SK-N-SH (cell line): Measurements from ENCODE around the gene BICC1. TPM values are rescaled to one million over a fixed set of nuclear protein-coding genes. Genes with fewer than 3 reads are reported as not detected.

Experiments
- CTCF ChIA-PET: fragments of 300-600, 350-600 bp; formaldehyde crosslinking; extraction: SDS; loops from one replicate; lab custom pipeline; 2021; lab: Yijun Ruan, JAX
- POLR2A ChIA-PET: fragments of 350-600 bp; sonication (Branson Sonifier 250); formaldehyde crosslinking; extraction: SDS; loops from one replicate; lab custom pipeline; 2020; ENCODE audit warnings: antibody characterized with exemption, inconsistent platforms; lab: Yijun Ruan, JAX
- DNase-seq: peaks from one replicate; pipeline ENCODE4 v3.0.0; 2012
- H2AFZ ChIP-seq: fragments of 200-600 bp; sonication (generic); 2 replicates; pipeline ENCODE4 v1.8.1; 2016; ENCODE audit warnings: antibody characterized with exemption, mild to moderate bottlenecking, low read depth
- H3F3A ChIP-seq: fragments of 200-600 bp; sonication (generic); replicated peaks from 2 replicates; pipeline ENCODE3; 2016; ENCODE audit warnings: antibody characterized with exemption, mild to moderate bottlenecking; ENCODE audit not compliant: insufficient read depth
- H3K27ac ChIP-seq, 2 experiments: fragments of 200-500 bp in 1 of 2; fragments of 200-600 bp in 1 of 2; sonication (Bioruptor generic) in 1 of 2; sonication (generic), shearing (Covaris generic) in 1 of 2; 2 replicates each; pipeline versions ENCODE4 v1.5.1 to v1.6.1; 2014 to 2016; ENCODE audit warnings: low read depth in 2 of 2, inconsistent platforms in 1 of 2, low read length in 1 of 2, mild to moderate bottlenecking in 1 of 2, mixed read lengths in 1 of 2
- H3K27me3 ChIP-seq: fragments of 200-600 bp; sonication (generic), shearing (Covaris generic); 2 replicates; pipeline ENCODE4 v1.6.1; 2016; ENCODE audit warnings: mixed run types; ENCODE audit not compliant: insufficient read depth
- H3K36me3 ChIP-seq, 2 experiments: fragments of 200-500 bp in 1 of 2; fragments of 200-600 bp in 1 of 2; sonication (Bioruptor generic) in 1 of 2; sonication (generic) in 1 of 2; replicated peaks in 1 of 2; 2 replicates each; pipeline versions ENCODE3 to v1.5.1; 2014 to 2016; ENCODE audit warnings: low read length in 1 of 2, mild to moderate bottlenecking in 1 of 2; ENCODE audit not compliant: insufficient read depth in 2 of 2, control insufficient read depth in 1 of 2
- H3K4me1 ChIP-seq, 2 experiments: fragments of 200-500 bp in 1 of 2; fragments of 200-600 bp in 1 of 2; sonication (Bioruptor generic) in 1 of 2; sonication (generic), shearing (Covaris generic) in 1 of 2; 2 replicates each; pipeline versions ENCODE4 v1.5.1 to v1.6.1; 2014 to 2016; ENCODE audit warnings: low read depth in 1 of 2, low read length in 1 of 2, mixed run types in 1 of 2; ENCODE audit not compliant: insufficient read depth in 2 of 2, control insufficient read depth in 1 of 2
- H3K4me2 ChIP-seq: fragments of 200-600 bp; sonication (generic), shearing (Covaris generic); 2 replicates; pipeline ENCODE4 v1.6.1; 2017; ENCODE audit warnings: mixed run types
- H3K4me3 ChIP-seq, 2 experiments: fragments of 200-500 bp in 1 of 2; fragments of 200-600 bp in 1 of 2; sonication (Bioruptor generic) in 1 of 2; sonication (generic), shearing (Covaris generic) in 1 of 2; 2 replicates each; pipeline versions ENCODE4 v1.5.1 to v1.8.1; 2014 to 2016; ENCODE audit warnings: low read depth in 2 of 2, inconsistent platforms in 1 of 2, low read length in 1 of 2, mild to moderate bottlenecking in 1 of 2, mixed read lengths in 1 of 2, moderate library complexity in 1 of 2
- H3K79me2 ChIP-seq: fragments of 200-600 bp; sonication (generic); 2 replicates; pipeline ENCODE4 v1.8.1; 2017; ENCODE audit warnings: mild to moderate bottlenecking; ENCODE audit not compliant: insufficient read depth
- H3K9ac ChIP-seq: fragments of 200-600 bp; sonication (generic); 2 replicates; pipeline ENCODE4 v1.6.1; 2017; ENCODE audit warnings: mixed run types
- H3K9me2 ChIP-seq: fragments of 200-600 bp; sonication (generic); 2 replicates; pipeline ENCODE4 v1.6.1; 2017; ENCODE audit warnings: mixed run types
- H3K9me3 ChIP-seq: fragments of 200-600 bp; sonication (generic); 2 replicates; pipeline ENCODE4 v1.6.1; 2017; ENCODE audit warnings: mixed run types, mild to moderate bottlenecking, moderate library complexity
- H4K20me1 ChIP-seq: fragments of 200-600 bp; sonication (generic); 2 replicates; pipeline ENCODE4 v1.6.1; 2017; ENCODE audit warnings: mild to moderate bottlenecking, mixed run types; ENCODE audit not compliant: insufficient read depth
- CHD2 ChIP-seq: fragments of 150-350 bp; IDR thresholded peaks from 2 replicates; pipeline ENCODE4 v1.6.1; 2018; ENCODE audit warnings: low read length; ENCODE audit not compliant: partially characterized antibody
- CTCF ChIP-seq: fragments of 200-600 bp; sonication (generic); IDR thresholded peaks from 2 replicates; pipeline ENCODE4 v1.6.1; 2017; ENCODE audit warnings: antibody characterized with exemption, mild to moderate bottlenecking, moderate library complexity
- ELF1 ChIP-seq: IDR thresholded peaks from 2 replicates; pipeline ENCODE4 v1.4.0; 2012
- EP300 ChIP-seq, 2 experiments: IDR thresholded peaks; 2 replicates each; pipeline versions ENCODE4 v1.4.0 to v1.6.1; 2012; ENCODE audit warnings: borderline replicate concordance in 1 of 2, low read depth in 1 of 2, low read length in 1 of 2
- EZH2phosphoT487 ChIP-seq: fragments of 200-600 bp; sonication (generic); IDR thresholded peaks from 2 replicates; pipeline ENCODE4 v1.6.1; 2017; ENCODE audit warnings: low read depth, mixed run types, mild to moderate bottlenecking, antibody characterized with exemption, moderate library complexity, borderline replicate concordance
- FOXJ3 ChIP-seq: sonication (generic); formaldehyde crosslinking; IDR thresholded peaks from 2 replicates; pipeline ENCODE4 v1.5.1; 2020; ENCODE audit warnings: mild to moderate bottlenecking, missing genetic modification reagents
- FOXM1 ChIP-seq: IDR thresholded peaks from 2 replicates; pipeline ENCODE4 v1.4.0; 2012; ENCODE audit warnings: low read depth, mild to moderate bottlenecking
- GABPA ChIP-seq: IDR thresholded peaks from 2 replicates; pipeline ENCODE4 v1.4.0; 2012; ENCODE audit warnings: low read depth, mild to moderate bottlenecking
- MAX ChIP-seq: IDR thresholded peaks from 2 replicates; pipeline ENCODE4 v1.4.0; 2012; ENCODE audit warnings: low read depth
- REST ChIP-seq: IDR thresholded peaks from 2 replicates; pipeline ENCODE4 v1.6.1; 2012; ENCODE audit warnings: mild to moderate bottlenecking, low read depth, low read length, moderate library complexity
- RXRA ChIP-seq: IDR thresholded peaks from 2 replicates; pipeline ENCODE4 v1.4.0; 2012; ENCODE audit warnings: low read depth, mild to moderate bottlenecking, borderline replicate concordance
- TAF1 ChIP-seq: IDR thresholded peaks from 2 replicates; pipeline ENCODE4 v1.6.1; 2012; ENCODE audit warnings: low read depth, mild to moderate bottlenecking, low read length, moderate library complexity, borderline replicate concordance
- TCF12 ChIP-seq: IDR thresholded peaks from 2 replicates; pipeline ENCODE4 v1.4.0; 2012
- TEAD4 ChIP-seq: IDR thresholded peaks from 2 replicates; pipeline ENCODE4 v1.4.0; 2012; ENCODE audit warnings: mild to moderate bottlenecking, borderline replicate concordance; ENCODE audit not compliant: insufficient read depth
- USF1 ChIP-seq: IDR thresholded peaks from 2 replicates; pipeline ENCODE4 v1.4.0; 2012; ENCODE audit warnings: low read depth, borderline replicate concordance
- YY1 ChIP-seq: IDR thresholded peaks from 2 replicates; pipeline ENCODE4 v1.4.0; 2012; ENCODE audit warnings: low read depth, mild to moderate bottlenecking
- WGBS: methylation state at CpG from one replicate; pipeline ENCODE4 v1.1.6; 2017; ENCODE audit warnings: low lambda C conversion rate; 5-methylcytosine and 5-hydroxymethylcytosine counted together
- polyA plus RNA-seq, 3 experiments: library from polyadenylated mRNA; depleted of rRNA; stranded (reverse); fragments of >200 nt; gene quantifications; 2 replicates each; pipeline ENCODE4 v1.2.3, GENCODE V29; 2012

BICC1 gene
- polyA plus RNA-seq, 1 of the 3 experiments (the other 2 are of a cell fraction): 1.5 TPM

- H3K4me1 ChIP-seq: peaks cover 0 to 21% of the 10 kb centered on the region in 2 experiments
- H3K79me2 ChIP-seq: no peaks in the 10 kb centered on the region
- H3K9ac ChIP-seq: no peak overlapping the region
- H3K36me3 ChIP-seq: peaks cover 12 to 15% of the 10 kb centered on the region in 2 experiments
- WGBS: 92% methylated on average over 2 of the region's 2 CpGs
- no peak overlapping the region for H3K4me3 ChIP-seq
- no peaks in the 10 kb centered on the region for H3K9me2 ChIP-seq
- no peak for TF ChIP-seq FOXM1
- TF ChIP-seq TEAD4: no peak
- TF ChIP-seq FOXJ3 (CRISPR knock-in tag): no peak
- no peak for TF ChIP-seq CHD2
- TF ChIP-seq RXRA: no peak
- no peak for TF ChIP-seq GABPA
- TF ChIP-seq EP300 (IDR thresholded peaks at IDR 0.05; ENCODE audit: borderline replicate concordance in 1 of 2, low read depth in 1 of 2, low read length in 1 of 2): no peak
- no peak for TF ChIP-seq USF1
- no peak for TF ChIP-seq MAX
- TF ChIP-seq YY1: no peak
- TF ChIP-seq REST: no peak
- TF ChIP-seq TCF12: no peak
- no peak for TF ChIP-seq EZH2phosphoT487
- TF ChIP-seq TAF1: no peak
- TF ChIP-seq CTCF: no peak
- TF ChIP-seq ELF1: no peak
- DNase-seq: no peak
- H3K4me2 ChIP-seq: no peak overlapping the region
- H3F3A ChIP-seq: peaks cover 20% of the 10 kb centered on the region
- no peaks in the 10 kb centered on the region for H3K9me3 ChIP-seq
- H3K27me3 ChIP-seq: no peaks in the 10 kb centered on the region
- CTCF ChIA-PET: no interaction called here
- H3K27ac ChIP-seq: no peak overlapping the region
- H2AFZ ChIP-seq: no peak overlapping the region
- no peaks in the 10 kb centered on the region for H4K20me1 ChIP-seq
- POLR2A ChIA-PET: no interaction called here
These were observed 311.7 kb downstream of the BICC1 start for GRCh38 chr10:58824396-58824795.
